Aorta (tissue), 5 donors: ENCODE measurements around the gene TMEM161B. TPM values are rescaled to one million over a fixed set of nuclear protein-coding genes. Genes with fewer than 3 reads are reported as not detected.
"Not testable (repeated sequence)": the region's sequence is repeated elsewhere in the genome, so short reads cannot be mapped to it uniquely, and the experiment has no call there.

Experiments
- ATAC-seq: fragments of 200-7000 bp; cut with Tn5 transposase; one replicate; pipeline ENCODE4 v1.9.1; 2022; ENCODE audit warnings: moderate library complexity; ENCODE audit not compliant: low FRiP score
- DNase-seq, 2 donors: peaks; one replicate each; pipeline ENCODE4 v3.0.0-alpha.2; 2020
- H3K27ac ChIP-seq, 2 donors: one replicate each; pipeline ENCODE4 v1.5.1; 2013; ENCODE audit warnings: low read length in 2 of 2, mild to moderate bottlenecking in 2 of 2, moderate library complexity in 2 of 2, control low read depth in 1 of 2, inconsistent platforms in 1 of 2, low read depth in 1 of 2
- H3K27me3 ChIP-seq, 2 donors: one replicate each; pipeline ENCODE4 v1.6.1; 2013; ENCODE audit warnings: control low read depth in 1 of 2, low read length in 1 of 2, mild to moderate bottlenecking in 1 of 2, moderate library complexity in 1 of 2; ENCODE audit not compliant: insufficient read depth in 2 of 2, control insufficient read depth in 1 of 2
- H3K36me3 ChIP-seq, 2 donors: one replicate each; pipeline ENCODE4 v1.6.1; 2013; ENCODE audit warnings: control low read depth in 1 of 2, low read length in 1 of 2, mild to moderate bottlenecking in 1 of 2; ENCODE audit not compliant: insufficient read depth in 2 of 2, control insufficient read depth in 1 of 2
- H3K4me1 ChIP-seq, 2 donors: one replicate each; pipeline ENCODE4 v1.6.1; 2013; ENCODE audit warnings: low read length in 2 of 2, control low read depth in 1 of 2, mild to moderate bottlenecking in 1 of 2, moderate library complexity in 1 of 2; ENCODE audit not compliant: insufficient read depth in 2 of 2, control insufficient read depth in 1 of 2
- H3K4me3 ChIP-seq, 2 donors: one replicate each; pipeline ENCODE4 v1.5.1; 2013; ENCODE audit warnings: low read length in 2 of 2, control low read depth in 1 of 2, mild to moderate bottlenecking in 1 of 2
- H3K9me3 ChIP-seq: one replicate; pipeline ENCODE4 v1.6.1; 2013; ENCODE audit warnings: mild to moderate bottlenecking, low read length; ENCODE audit not compliant: control insufficient read depth
- WGBS, 2 donors: extraction: QIAGEN DNeasy Blood & Tissue Kit; methylation state at CpG; one replicate each; pipeline ENCODE4 v1.1.7; 2013; 5-methylcytosine and 5-hydroxymethylcytosine counted together
- intact Hi-C, 2 donors: fragments of 100-400 bp; cut with DNase I; formaldehyde crosslinking; loops; one replicate each; pipeline versions ENCODE4 v1.14.2 to v1.15.0; 2022
- polyA plus RNA-seq, 2 donors: library from polyadenylated mRNA; stranded (reverse); fragments of 200-250 nt; gene quantifications; one replicate each; pipeline ENCODE4 v1.2.3, GENCODE V29; 2013
- total RNA-seq, 2 donors: library from RNA; stranded (reverse); fragmentation: NEBNext Ultra II Directional; extraction: Animal tissue kit (Norgen Biotek cat#: 25700); gene quantifications; one replicate each; pipeline ENCODE4 v1.2.1, GENCODE V29; 2021
- donor health status: healthy with polysubstance abuse.
- donor health status: Bipolar disorder and iron deficiency.
- donor health status: DM: no; HTN: no; CAD: no.
- donor health status: DM: no; HTN: no; CAD: no.
- donor health status: DM: yes; HTN: yes; CAD: no.

The TMEM161B gene
- total and polyA plus RNA-seq, 4 donors, result 5.3 to 18.8 (median 12.8) TPM

DNA sequence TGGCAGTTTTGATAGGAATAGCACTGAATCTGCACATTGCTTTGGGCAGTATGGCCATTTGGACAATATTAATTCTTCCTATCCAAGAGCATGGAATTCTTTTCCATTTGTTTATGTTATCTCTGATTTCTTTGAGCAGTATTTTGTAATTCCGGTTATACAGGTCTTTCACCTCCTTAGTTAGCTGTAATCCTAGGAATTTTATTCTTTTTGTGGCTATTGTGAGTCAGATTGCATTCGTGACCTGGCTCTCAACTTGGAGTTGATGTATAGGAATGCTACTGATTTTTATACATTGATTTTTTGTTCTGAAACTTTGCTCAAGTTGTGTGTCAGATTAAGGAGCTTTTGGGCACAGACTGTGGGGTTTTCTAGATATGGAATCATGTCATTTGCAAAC, 24.0 kb downstream of the TMEM161B start:
- Histone ChIP-seq H3K4me1 (no peaks in the 10 kb centered on the region), H3K9me3 (no peaks in the 10 kb centered on the region), H3K27ac (no peak overlapping the region), H3K27me3 (no peaks in the 10 kb centered on the region), H3K4me3 (no peak overlapping the region), H3K36me3 (no peaks in the 10 kb centered on the region)
- ATAC-seq (no peak), DNase-seq (no peak)
- 89 to 90% methylated on average over 2 of the region's 2 CpGs for WGBS, 2 donors
- intact Hi-C loops, result no loop called here

DNA sequence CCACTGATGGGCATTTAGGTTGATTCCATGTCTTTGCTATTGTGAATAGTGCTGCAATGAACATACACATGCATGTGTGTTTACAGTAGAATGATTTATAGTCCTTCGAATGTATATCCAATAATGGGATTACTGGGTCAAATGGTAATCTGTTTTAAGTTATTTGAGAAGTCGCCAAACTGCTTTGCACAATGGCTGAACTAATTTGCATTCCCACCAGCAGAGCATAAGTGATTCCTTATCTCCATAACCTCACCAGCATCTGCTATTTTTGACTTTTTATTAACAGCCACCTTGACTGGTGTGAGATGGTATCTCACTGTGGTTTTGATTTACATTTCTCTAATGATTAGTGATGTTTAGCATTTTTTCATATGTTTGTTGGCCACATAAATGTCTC, 25.2 kb downstream of the TMEM161B start:
- H3K4me1 ChIP-seq, H3K27ac ChIP-seq, H3K27me3 ChIP-seq, H3K36me3 ChIP-seq, H3K4me3 ChIP-seq, DNase-seq, ATAC-seq, intact Hi-C loops, H3K9me3 ChIP-seq: not testable (repeated sequence)
- 90 to 91% methylated on average over 2 of the region's 2 CpGs for WGBS, 2 donors

DNA sequence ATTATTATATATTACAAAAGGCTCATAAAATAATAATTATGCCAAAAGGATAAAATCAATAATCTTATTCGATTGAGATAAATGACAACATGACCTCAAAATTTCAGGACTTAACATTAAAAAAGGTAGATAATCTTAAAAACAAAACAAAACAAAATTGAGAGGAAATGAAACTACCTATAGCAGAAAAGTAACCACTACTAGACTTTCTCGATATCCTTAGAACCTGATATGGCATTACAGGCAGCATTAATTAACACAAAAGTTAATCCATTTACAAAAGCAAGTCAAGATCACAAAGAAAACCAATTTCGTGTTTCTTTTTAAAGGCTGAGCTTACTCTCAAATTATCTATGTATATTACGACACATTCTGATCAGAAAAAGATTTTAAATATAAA, 29.9 kb downstream of the TMEM161B start:
- Histone ChIP-seq H3K36me3 (no peaks in the 10 kb centered on the region), H3K9me3 (no peaks in the 10 kb centered on the region), H3K4me1 (no peaks in the 10 kb centered on the region), H3K4me3 (no peak overlapping the region), H3K27me3 (no peaks in the 10 kb centered on the region), H3K27ac (no peak overlapping the region)
- intact Hi-C loops, result no loop called here
- ATAC-seq (no peak), DNase-seq (no peak)
- WGBS, 2 donors, result 91 to 95% methylated on average over 4 of the region's 4 CpGs

DNA sequence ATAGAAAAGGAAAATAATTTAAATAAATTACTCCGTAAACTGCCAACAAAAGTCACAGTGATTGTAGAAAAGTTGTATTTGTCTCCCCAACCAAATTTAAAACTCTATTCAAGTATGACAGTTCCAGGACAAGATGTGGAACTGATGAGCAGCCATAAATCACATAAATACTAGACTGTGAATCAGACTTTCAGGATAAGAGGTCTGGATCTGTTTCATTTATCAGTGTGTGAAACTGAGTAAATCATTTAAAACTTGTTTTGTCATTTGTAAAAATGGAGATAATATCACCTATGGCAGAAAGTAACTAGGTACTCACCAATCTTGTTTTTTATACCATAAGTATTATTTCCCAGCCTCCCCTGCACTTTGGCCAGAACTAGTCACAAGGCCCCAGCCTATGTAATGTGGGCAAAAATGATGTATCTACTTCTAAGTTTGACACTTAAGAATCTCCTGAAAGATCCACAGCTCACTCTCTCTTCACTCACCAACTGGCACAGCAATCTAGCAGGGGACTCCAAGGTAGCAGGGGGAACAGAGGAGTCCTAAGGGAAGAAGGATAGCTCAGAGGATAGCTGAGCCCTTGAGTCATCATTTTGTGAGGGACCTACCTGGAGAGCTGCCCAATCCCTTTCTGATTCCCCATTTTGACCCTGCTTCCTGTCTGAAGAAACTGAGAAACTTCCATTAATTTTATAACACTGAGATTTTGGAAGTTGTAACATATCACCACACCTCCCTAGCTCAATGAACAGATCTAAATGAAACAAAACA, 31.6 kb downstream of the TMEM161B start:
- intact Hi-C loops, result no loop called here
- DNase-seq, result no peak
- 99 to 100% methylated on average over 1 of the region's 1 CpG for WGBS, 2 donors

DNA sequence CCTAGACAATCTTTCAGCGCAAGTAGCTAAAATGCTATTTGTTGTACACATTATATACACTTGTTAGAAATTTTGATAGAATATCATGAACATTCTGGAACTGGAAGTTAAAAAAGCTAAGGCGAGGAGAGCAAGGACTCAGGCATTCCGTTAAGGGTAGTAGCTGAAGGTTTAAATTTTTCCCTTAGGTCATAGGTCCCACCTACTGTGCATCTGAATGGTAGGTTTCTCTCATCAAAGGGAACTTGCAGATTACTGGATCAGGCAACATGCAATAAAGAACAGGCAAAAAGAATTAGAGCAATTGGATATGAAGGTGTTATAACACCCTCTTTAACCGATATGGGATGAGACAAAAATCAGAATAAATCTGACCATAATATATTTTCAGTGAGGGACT, 32.8 kb downstream of the TMEM161B start:
- intact Hi-C loops, result no loop called here
- Histone ChIP-seq H3K4me1 (no peaks in the 10 kb centered on the region), H3K27me3 (no peaks in the 10 kb centered on the region), H3K9me3 (no peaks in the 10 kb centered on the region), H3K36me3 (peaks cover 0 to 3% of the 10 kb centered on the region in 2 donors), H3K27ac (no peak overlapping the region), H3K4me3 (no peak overlapping the region)
- ATAC-seq (no peak), DNase-seq (no peak)
- WGBS, 2 donors, result 93 to 94% methylated on average over 4 of the region's 4 CpGs

More for the DNA sequence above, 31.6 kb downstream of the TMEM161B start:
- Histone ChIP-seq H3K27ac (no peak overlapping the region), H3K36me3 (no peaks in the 10 kb centered on the region), H3K27me3 (no peaks in the 10 kb centered on the region), H3K4me1 (no peaks in the 10 kb centered on the region), H3K9me3 (no peaks in the 10 kb centered on the region), H3K4me3 (no peak overlapping the region)
- ATAC-seq, result no peak

DNA sequence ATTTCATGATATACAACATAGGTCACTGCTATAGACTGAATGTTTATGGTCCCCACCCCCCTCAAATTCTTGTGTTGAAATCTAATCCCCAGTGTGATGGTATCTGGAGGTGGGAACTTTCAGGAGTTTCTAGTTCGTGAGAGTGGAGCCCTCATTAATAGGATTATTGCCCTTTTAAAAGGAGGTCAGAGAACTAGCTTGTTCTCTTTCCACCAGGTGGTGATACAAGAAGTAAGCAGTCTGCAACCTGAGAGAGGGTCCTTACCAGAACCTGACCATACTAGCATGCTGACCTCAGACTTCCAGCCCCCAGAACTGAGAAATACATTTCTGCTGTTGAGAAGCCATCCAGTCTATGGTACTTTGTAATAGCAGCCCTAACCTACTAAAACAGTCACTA, 33.3 kb downstream of the TMEM161B start:
- H3K27ac ChIP-seq, result no peak overlapping the region
- no peak overlapping the region for H3K4me3 ChIP-seq
- H3K36me3 ChIP-seq, result peaks cover 0 to 3% of the 10 kb centered on the region in 2 donors
- no peaks in the 10 kb centered on the region for H3K4me1 ChIP-seq
- no peaks in the 10 kb centered on the region for H3K27me3 ChIP-seq
- no peak for DNase-seq
- intact Hi-C loops, result no loop called here
- WGBS, 2 donors, result 48 to 66% methylated on average over 1 of the region's 1 CpG
- no peaks in the 10 kb centered on the region for H3K9me3 ChIP-seq
- no peak for ATAC-seq

DNA sequence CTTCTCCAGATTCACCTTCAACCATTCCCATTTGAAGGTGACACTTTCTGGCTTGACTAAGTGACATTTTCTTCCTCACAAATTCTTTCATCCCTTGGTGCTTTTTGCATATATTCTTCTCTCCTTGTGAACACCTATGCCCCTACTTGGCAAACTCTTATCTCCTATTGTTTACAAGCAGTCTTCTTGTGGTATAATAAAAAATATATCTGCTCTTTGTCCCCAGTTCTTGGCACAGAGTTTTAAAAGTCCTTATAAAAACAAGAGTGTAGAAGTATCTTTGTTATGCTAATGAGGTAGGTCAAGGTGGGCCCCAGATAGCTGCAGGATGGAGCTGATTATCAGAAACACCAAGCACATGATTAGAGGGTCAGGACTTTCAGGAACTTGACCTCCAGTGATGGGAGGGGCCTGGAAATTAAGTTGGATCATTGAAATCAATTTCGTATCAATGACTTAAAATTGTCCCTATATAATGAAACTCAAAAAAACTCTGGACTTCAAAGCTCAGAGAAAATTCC, 38.0 kb downstream of the TMEM161B start:
- 93 to 95% methylated on average over 1 of the region's 1 CpG for WGBS, 2 donors
- no peak for DNase-seq
- Histone ChIP-seq H3K4me1 (no peaks in the 10 kb centered on the region), H3K27me3 (no peaks in the 10 kb centered on the region), H3K9me3 (no peaks in the 10 kb centered on the region), H3K36me3 (peaks cover 0 to 3% of the 10 kb centered on the region in 2 donors), H3K27ac (no peak overlapping the region), H3K4me3 (no peak overlapping the region)
- ATAC-seq, result no peak
- intact Hi-C loops, result no loop called here

DNA sequence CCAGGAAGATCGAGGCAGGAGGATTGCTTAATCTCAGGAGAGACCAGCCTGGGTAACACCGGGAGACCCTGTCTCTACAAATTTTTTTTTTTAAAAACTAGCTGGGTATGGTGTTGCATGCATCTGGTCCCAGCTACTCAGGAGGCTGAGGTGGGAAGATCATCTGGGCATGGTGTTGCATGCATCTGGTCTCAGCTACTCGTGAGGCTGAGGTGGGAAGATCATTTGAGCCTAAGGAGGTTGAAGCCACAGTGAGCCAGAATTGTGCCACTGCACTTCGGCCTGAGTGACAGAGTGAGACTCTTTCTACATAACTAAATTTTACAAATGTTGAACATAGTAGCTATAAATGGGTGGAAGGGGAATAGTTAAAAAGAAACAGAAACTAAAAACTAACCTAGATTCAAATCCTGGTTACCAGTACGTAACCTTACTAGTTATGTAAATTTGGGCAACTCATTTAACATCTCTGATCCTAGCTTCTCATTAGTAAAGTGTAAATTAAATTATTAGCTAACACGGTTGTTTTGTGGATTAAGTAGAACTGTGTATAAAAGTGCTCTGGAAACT, 41.7 kb downstream of the TMEM161B start:
- ATAC-seq, result no peak
- Histone ChIP-seq H3K27ac (no peak overlapping the region), H3K4me3 (no peak overlapping the region), H3K4me1 (no peaks in the 10 kb centered on the region), H3K9me3 (no peaks in the 10 kb centered on the region), H3K27me3 (no peaks in the 10 kb centered on the region), H3K36me3 (peaks cover 0 to 3% of the 10 kb centered on the region in 2 donors)
- WGBS, 2 donors, result 83 to 84% methylated on average over 6 of the region's 6 CpGs
- intact Hi-C loops, result no loop called here
- DNase-seq, result no peak

DNA sequence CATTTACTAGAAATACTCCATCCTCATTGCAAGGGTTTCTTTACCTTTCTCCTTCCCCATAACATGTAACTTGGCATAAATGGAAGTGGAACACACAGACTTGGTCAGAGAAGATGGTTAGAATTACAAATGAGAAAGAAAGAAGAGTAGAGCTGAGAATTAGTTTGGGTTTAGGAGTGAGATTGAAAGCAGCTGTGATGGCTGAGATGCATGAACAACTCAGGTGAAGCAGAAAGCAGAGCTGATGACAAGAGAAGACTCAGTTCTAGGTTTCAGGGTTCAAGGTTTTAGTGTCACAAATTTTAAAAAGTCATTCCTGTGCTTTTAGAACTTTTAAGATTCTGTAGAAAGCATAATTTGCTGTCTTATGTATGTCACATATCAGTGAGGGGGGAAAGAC, 54.0 kb downstream of the TMEM161B start:
- H3K27me3 ChIP-seq, result no peaks in the 10 kb centered on the region
- H3K4me3 ChIP-seq, result no peak overlapping the region
- ATAC-seq (no peak), DNase-seq (no peak)
- H3K36me3 ChIP-seq, result peaks cover 0 to 3% of the 10 kb centered on the region in 2 donors
- intact Hi-C loops, result no loop called here
- H3K9me3 ChIP-seq, result no peaks in the 10 kb centered on the region
- H3K27ac ChIP-seq, result no peak overlapping the region
- no peaks in the 10 kb centered on the region for H3K4me1 ChIP-seq
